A204.1 (cell line): ENCODE measurements around the gene UBE2I.

Source experiments
- FAIRE-seq: peaks from 2 replicates; lab custom pipeline; 2012; peaks lifted over from hg19 to GRCh38; lab: Jason Lieb, UNC

UBE2I gene

GRCh38 chr16:1344499-1344898 lies 35.1 kb downstream of the UBE2I start:
- FAIRE-seq, result no peak

GRCh38 chr16:1345087-1345486 lies 35.7 kb downstream of the UBE2I start:
- FAIRE-seq, result no peak

GRCh38 chr16:1345651-1346421 lies 36.4 kb downstream of the UBE2I start:
- FAIRE-seq, result no peak

GRCh38 chr16:1346422-1347285 lies 37.2 kb downstream of the UBE2I start:
- no peak for FAIRE-seq

- FAIRE-seq, result no peak
Measured at GRCh38 chr16:1347286-1347855, 37.9 kb downstream of the UBE2I start.

- FAIRE-seq, result no peak
Measured at GRCh38 chr16:1347962-1348361, 38.5 kb downstream of the UBE2I start.

GRCh38 chr16:1348441-1348840 lies 39.0 kb downstream of the UBE2I start:
- no peak for FAIRE-seq

GRCh38 chr16:1348926-1349325 lies 39.5 kb downstream of the UBE2I start:
- no peak for FAIRE-seq

- FAIRE-seq, result no peak
Measured at GRCh38 chr16:1349351-1349750, 39.9 kb downstream of the UBE2I start.

- FAIRE-seq, result no peak
Measured at GRCh38 chr16:1349951-1350350, 40.5 kb downstream of the UBE2I start.

- FAIRE-seq, result no peak
Measured at GRCh38 chr16:1350691-1351090, 41.3 kb downstream of the UBE2I start.

GRCh38 chr16:1351215-1351581 lies 41.8 kb downstream of the UBE2I start:
- no peak for FAIRE-seq

GRCh38 chr16:1351582-1352362 lies 42.3 kb downstream of the UBE2I start, which contains the start of the genes GNPTG and TSR3:
Gene GNPTG (plus strand): TSS chr16:1351931. CDS start chr16:1351966, 35 bp downstream.
Gene TSR3 (minus strand): TSS chr16:1351878. CDS start chr16:1351804, 74 bp downstream.
- no peak for FAIRE-seq

- no peak for FAIRE-seq
Measured at GRCh38 chr16:1354815-1355540, 45.5 kb downstream of the UBE2I start.

GRCh38 chr16:1355591-1355990 lies 46.2 kb downstream of the UBE2I start:
- no peak for FAIRE-seq

GRCh38 chr16:1356061-1356900 lies 46.8 kb downstream of the UBE2I start:
- no peak for FAIRE-seq

GRCh38 chr16:1357906-1358566 lies 48.6 kb downstream of the UBE2I start:
- FAIRE-seq, result no peak

- FAIRE-seq, result no peak
Measured at GRCh38 chr16:1361685-1362360, 52.4 kb downstream of the UBE2I start.

- no peak for FAIRE-seq
Measured at GRCh38 chr16:1362807-1363206, 53.4 kb downstream of the UBE2I start.
